CD4-positive, alpha-beta memory T cell (primary cell): Measurements from ENCODE around the gene PLCB1. TPM values are rescaled to one million over a fixed set of nuclear protein-coding genes. Genes with fewer than 3 reads are reported as not detected.

Experiments
- CTCF ChIA-PET: fragments of 350-600 bp; sonication (Branson Sonifier 250); formaldehyde crosslinking; loops from one replicate; lab custom pipeline; 2021; ENCODE audit warnings: inconsistent platforms; ENCODE audit not compliant: partially characterized antibody; lab: Charles Lee
- POLR2A ChIA-PET: fragments of 350-600 bp; sonication (Branson Sonifier 250); formaldehyde crosslinking; loops from one replicate; lab custom pipeline; 2021; ENCODE audit not compliant: partially characterized antibody; lab: Charles Lee
- DNase-seq, 5 donors: peaks; one replicate each; pipeline versions ENCODE4 v3.0.0 to v3.0.0-alpha.2; 2020 to 2022; ENCODE audit warnings: mixed read lengths in 1 of 5
- H3K27ac ChIP-seq: one replicate; pipeline ENCODE4 v1.7.0; 2013; ENCODE audit warnings: low read depth, low read length
- H3K27me3 ChIP-seq: 2 replicates; pipeline ENCODE4 v1.7.0; 2013; ENCODE audit warnings: mild to moderate bottlenecking, low read length, moderate library complexity; ENCODE audit not compliant: insufficient read depth
- H3K36me3 ChIP-seq: 2 replicates; pipeline ENCODE4 v1.7.0; 2013; ENCODE audit warnings: mild to moderate bottlenecking, low read length, moderate library complexity; ENCODE audit not compliant: insufficient read depth
- H3K4me1 ChIP-seq: 2 replicates; pipeline ENCODE4 v1.7.0; 2013; ENCODE audit warnings: mild to moderate bottlenecking, low read length, moderate library complexity; ENCODE audit not compliant: insufficient read depth
- H3K4me3 ChIP-seq, 2 donors: one replicate each; pipeline ENCODE4 v1.7.0; 2013; ENCODE audit warnings: low read length in 2 of 2, mild to moderate bottlenecking in 1 of 2
- H3K9me3 ChIP-seq, 2 donors: one replicate each; pipeline ENCODE4 v1.7.0; 2013; ENCODE audit warnings: low read length in 2 of 2, control low read depth in 1 of 2; ENCODE audit not compliant: control insufficient read depth in 1 of 2
- H3K27ac Mint-ChIP-seq, 7 donors: one replicate each; pipeline ENCODE4 v1.8.0; 2020 to 2021; ENCODE audit warnings: mixed read lengths in 7 of 7, mild to moderate bottlenecking in 6 of 7, inconsistent platforms in 3 of 7, moderate library complexity in 3 of 7
- H3K27me3 Mint-ChIP-seq, 2 donors: one replicate each; pipeline ENCODE4 v1.8.0; 2020 to 2021; ENCODE audit warnings: mixed read lengths in 2 of 2
- H3K36me3 Mint-ChIP-seq, 2 donors: one replicate each; pipeline ENCODE4 v1.8.0; 2020 to 2021; ENCODE audit warnings: mixed read lengths in 2 of 2, inconsistent platforms in 1 of 2, mild to moderate bottlenecking in 1 of 2
- H3K4me1 Mint-ChIP-seq, 4 donors: one replicate each; pipeline ENCODE4 v1.8.0; 2020 to 2021; ENCODE audit warnings: mixed read lengths in 4 of 4, mild to moderate bottlenecking in 1 of 4
- H3K4me3 Mint-ChIP-seq, 8 donors: one replicate each; pipeline ENCODE4 v1.8.0; 2020 to 2021; ENCODE audit warnings: mixed read lengths in 8 of 8, mild to moderate bottlenecking in 7 of 8, moderate library complexity in 6 of 8, inconsistent platforms in 3 of 8
- H3K9me3 Mint-ChIP-seq, 8 donors: one replicate each; pipeline ENCODE4 v1.8.0; 2020 to 2021; ENCODE audit warnings: mixed read lengths in 8 of 8, mild to moderate bottlenecking in 5 of 8, inconsistent platforms in 3 of 8, moderate library complexity in 1 of 8
- intact Hi-C: fragments of 100-400 bp; cut with micrococcal nuclease; formaldehyde crosslinking; loops from one replicate; pipeline ENCODE4 v1.15.1; 2023
- polyA plus RNA-seq, 2 donors: library from polyadenylated mRNA; unstranded; fragments of 300-500 nt; fragmentation: Illumina TruSeq; gene quantifications; one replicate each; pipeline ENCODE4 v1.2.3, GENCODE V29; 2021
- total RNA-seq, 2 experiments: library from RNA; stranded (reverse); gene quantifications; one replicate each; pipeline ENCODE4 v1.2.3, GENCODE V29; 2021

PLCB1 gene
- total and polyA plus RNA-seq, 4 experiments from 2014 or later: 5.5 to 9.6 (median 8.2) TPM

- CTCF ChIA-PET: interaction anchor here (3.6 kb wide), 1 partner anchor 15 kb away, joined by 14 read pairs; no protein-coding TSS in a partner anchor
- POLR2A ChIA-PET: no interaction called here
These were observed 575.1 kb downstream of the PLCB1 start for GRCh38 chr20:8706961-8707700.

GRCh38 chr20:8709627-8710026 lies 577.6 kb downstream of the PLCB1 start:
- Histone ChIP-seq H3K27me3 (no peaks in the 10 kb centered on the region), H3K9me3 (no peaks in the 10 kb centered on the region), H3K27ac (no peak overlapping the region), H3K4me3 (no peak overlapping the region), H3K4me1 (no peaks in the 10 kb centered on the region), H3K36me3 (no peaks in the 10 kb centered on the region)
- no peaks in the 10 kb centered on the region for H3K27me3 Mint-ChIP-seq
- H3K36me3 Mint-ChIP-seq: peaks cover 0 to 2% of the 10 kb centered on the region in 2 donors
- H3K4me1 Mint-ChIP-seq: no peaks in the 10 kb centered on the region
- no peaks in the 10 kb centered on the region for H3K9me3 Mint-ChIP-seq
- no peak overlapping the region for H3K27ac Mint-ChIP-seq
- no peak overlapping the region for H3K4me3 Mint-ChIP-seq
- POLR2A ChIA-PET: no interaction called here
- intact Hi-C loops: no loop called here
- DNase-seq: no peak
- CTCF ChIA-PET: interaction anchor here (0.9 to 3.6 kb wide), 2 partner anchors 9 to 13 kb away, joined by 3 to 14 read pairs; no protein-coding TSS in a partner anchor

More at GRCh38 chr20:8706961-8707700, 575.1 kb downstream of the PLCB1 start:
- DNase-seq: no peak
- H3K4me1 Mint-ChIP-seq: no peaks in the 10 kb centered on the region
- intact Hi-C loops: no loop called here
- Histone ChIP-seq H3K4me3 (no peak overlapping the region), H3K4me1 (no peaks in the 10 kb centered on the region), H3K36me3 (no peaks in the 10 kb centered on the region), H3K27me3 (no peaks in the 10 kb centered on the region), H3K27ac (no peak overlapping the region), H3K9me3 (no peaks in the 10 kb centered on the region)
- no peaks in the 10 kb centered on the region for H3K27me3 Mint-ChIP-seq
- H3K9me3 Mint-ChIP-seq: no peaks in the 10 kb centered on the region
- peaks cover 0 to 2% of the 10 kb centered on the region in 2 donors for H3K36me3 Mint-ChIP-seq
- no peak overlapping the region for H3K4me3 Mint-ChIP-seq
- H3K27ac Mint-ChIP-seq: no peak overlapping the region

- DNase-seq: no peak
- Mint-ChIP-seq H3K4me1 (no peaks in the 10 kb centered on the region), H3K27ac (peak overlapping the region in 1 of 7 donors; percentile 57), H3K9me3 (no peaks in the 10 kb centered on the region), H3K27me3 (no peaks in the 10 kb centered on the region), H3K36me3 (peaks cover 0 to 4% of the 10 kb centered on the region in 2 donors), H3K4me3 (no peak overlapping the region)
- H3K9me3 ChIP-seq: no peaks in the 10 kb centered on the region
- H3K27me3 ChIP-seq: no peaks in the 10 kb centered on the region
- ChIA-PET CTCF (interaction anchor here (4.3 kb wide), 1 partner anchor 11 kb away, joined by 27 read pairs; no protein-coding TSS in a partner anchor), POLR2A (no interaction called here)
- H3K4me1 ChIP-seq: no peaks in the 10 kb centered on the region
- no peaks in the 10 kb centered on the region for H3K36me3 ChIP-seq
- no peak overlapping the region for H3K27ac ChIP-seq
- intact Hi-C loops: no loop called here
- H3K4me3 ChIP-seq: no peak overlapping the region
These were observed 579.4 kb downstream of the PLCB1 start for GRCh38 chr20:8711501-8711900.

GRCh38 chr20:8714206-8714605 lies 582.1 kb downstream of the PLCB1 start:
- Histone ChIP-seq H3K4me3 (no peak overlapping the region), H3K4me1 (no peaks in the 10 kb centered on the region), H3K9me3 (no peaks in the 10 kb centered on the region), H3K27me3 (no peaks in the 10 kb centered on the region), H3K27ac (no peak overlapping the region), H3K36me3 (no peaks in the 10 kb centered on the region)
- POLR2A ChIA-PET: no interaction called here
- intact Hi-C loops: no loop called here
- no peaks in the 10 kb centered on the region for H3K9me3 Mint-ChIP-seq
- H3K4me3 Mint-ChIP-seq: no peak overlapping the region
- H3K27me3 Mint-ChIP-seq: no peaks in the 10 kb centered on the region
- no peak overlapping the region for H3K27ac Mint-ChIP-seq
- DNase-seq: no peak
- CTCF ChIA-PET: interaction anchor here (4.3 kb wide), 1 partner anchor 8 kb away, joined by 27 read pairs; no protein-coding TSS in a partner anchor
- peaks cover 0 to 6% of the 10 kb centered on the region in 2 donors for H3K36me3 Mint-ChIP-seq
- no peaks in the 10 kb centered on the region for H3K4me1 Mint-ChIP-seq

GRCh38 chr20:8718279-8718678 lies 586.2 kb downstream of the PLCB1 start:
- Mint-ChIP-seq H3K4me1 (no peaks in the 10 kb centered on the region), H3K27me3 (no peaks in the 10 kb centered on the region), H3K9me3 (no peaks in the 10 kb centered on the region), H3K36me3 (peaks cover 0 to 7% of the 10 kb centered on the region in 2 donors), H3K27ac (no peak overlapping the region), H3K4me3 (no peak overlapping the region)
- ChIA-PET POLR2A (no interaction called here), CTCF (interaction anchor here (0.9 to 2.4 kb wide), 4 partner anchors 9 to 784 kb away, joined by 3 to 16 read pairs (median 4); no protein-coding TSS in a partner anchor)
- Histone ChIP-seq H3K27ac (no peak overlapping the region), H3K36me3 (no peaks in the 10 kb centered on the region), H3K4me1 (no peaks in the 10 kb centered on the region), H3K4me3 (no peak overlapping the region), H3K27me3 (no peaks in the 10 kb centered on the region), H3K9me3 (no peaks in the 10 kb centered on the region)
- intact Hi-C loops: no loop called here
- DNase-seq: no peak

GRCh38 chr20:8720089-8720488 lies 588.0 kb downstream of the PLCB1 start:
- intact Hi-C loops: loop anchor here (2.0 to 5.0 kb wide), 3 partner anchors 413 to 1893 kb away; no protein-coding TSS in a partner anchor
- H3K4me1 ChIP-seq: no peaks in the 10 kb centered on the region
- ChIA-PET POLR2A (no interaction called here), CTCF (interaction anchor here (0.9 to 4.7 kb wide), 10 partner anchors 15 to 784 kb away, joined by 3 to 98 read pairs (median 7); partner anchors contain the start of gene PLCB1)
- no peaks in the 10 kb centered on the region for H3K36me3 ChIP-seq
- Mint-ChIP-seq H3K4me3 (no peak overlapping the region), H3K27me3 (no peaks in the 10 kb centered on the region), H3K4me1 (no peaks in the 10 kb centered on the region), H3K27ac (no peak overlapping the region), H3K36me3 (peaks cover 0 to 7% of the 10 kb centered on the region in 2 donors), H3K9me3 (no peaks in the 10 kb centered on the region)
- DNase-seq: no peak
- no peak overlapping the region for H3K27ac ChIP-seq
- no peaks in the 10 kb centered on the region for H3K9me3 ChIP-seq
- H3K4me3 ChIP-seq: no peak overlapping the region
- H3K27me3 ChIP-seq: no peaks in the 10 kb centered on the region

GRCh38 chr20:8721098-8721497 lies 589.0 kb downstream of the PLCB1 start:
- Mint-ChIP-seq H3K36me3 (peaks cover 0 to 7% of the 10 kb centered on the region in 2 donors), H3K27ac (no peak overlapping the region), H3K27me3 (no peaks in the 10 kb centered on the region), H3K4me3 (no peak overlapping the region), H3K4me1 (no peaks in the 10 kb centered on the region), H3K9me3 (no peaks in the 10 kb centered on the region)
- no peaks in the 10 kb centered on the region for H3K4me1 ChIP-seq
- ChIA-PET POLR2A (interaction anchor here (1.4 kb wide), 1 partner anchor 677 kb away, joined by 4 read pairs; no protein-coding TSS in a partner anchor), CTCF (interaction anchor here (0.8 to 4.7 kb wide), 25 partner anchors 9 to 785 kb away, joined by 3 to 98 read pairs (median 7); partner anchors contain the start of gene PLCB1)
- H3K27me3 ChIP-seq: no peaks in the 10 kb centered on the region
- intact Hi-C loops: loop anchor here (2.0 to 5.0 kb wide), 3 partner anchors 414 to 1894 kb away; no protein-coding TSS in a partner anchor
- H3K9me3 ChIP-seq: no peaks in the 10 kb centered on the region
- peak in 4 of 5 donors; percentile 12 to 24 (median 14) for DNase-seq
- H3K4me3 ChIP-seq: no peak overlapping the region
- no peak overlapping the region for H3K27ac ChIP-seq
- no peaks in the 10 kb centered on the region for H3K36me3 ChIP-seq
